ENCODE results near the gene UBD. TPM values are rescaled to one million over a fixed set of nuclear protein-coding genes. Genes with fewer than 3 reads are reported as not detected.

The UBD gene
- total and polyA plus RNA-seq, 9 of the 15 experiments (the other 6 are each of a cell fraction or from before 2014, with no cell fraction given): not detected

GRCh38 chr6:29554764-29555163 lies 4.8 kb downstream of the UBD start:
- in situ Hi-C loops (cut with MboI): no loop called here
- CTCF ChIA-PET (ENCODE audit: low intra/inter-chr PET ratio): interaction anchor here (0.6 kb wide), 1 partner anchor 13 kb away, joined by 5 read pairs; no protein-coding TSS in a partner anchor
- H3K79me2 ChIP-seq (ENCODE audit: control insufficient read depth, insufficient read depth, low read length): no peaks in the 10 kb centered on the region
- TF ChIP-seq CLOCK (CRISPR knock-in tag; IDR thresholded peaks at IDR 0.05; ENCODE audit: borderline replicate concordance): no peak
- no peak for TF ChIP-seq CGGBP1 (CRISPR knock-in tag; IDR thresholded peaks at IDR 0.05)
- TF ChIP-seq SIN3B (IDR thresholded peaks at IDR 0.05; ENCODE audit: low read depth): no peak
- TF ChIP-seq PREB (CRISPR knock-in tag; IDR thresholded peaks at IDR 0.05): no peak
- TF ChIP-seq MCM7 (IDR thresholded peaks at IDR 0.05): no peak
- no peak for TF ChIP-seq HMGXB4 (CRISPR knock-in tag; IDR thresholded peaks at IDR 0.05)
- TF ChIP-seq DLX4 (CRISPR knock-in tag; IDR thresholded peaks at IDR 0.05): no peak
- no peak for TF ChIP-seq PATZ1 (CRISPR knock-in tag; IDR thresholded peaks at IDR 0.05; ENCODE audit: borderline replicate concordance)
- peak; percentile 72 for TF ChIP-seq MAFG (tag; conservative IDR thresholded peaks at IDR 0.05)
- no peak for TF ChIP-seq POLR2A (conservative IDR thresholded peaks at IDR 0.05)
- no peak for TF ChIP-seq ZNF184 (CRISPR knock-in tag; IDR thresholded peaks at IDR 0.05)
- TF ChIP-seq CHD2 (IDR thresholded peaks at IDR 0.05; ENCODE audit: low read depth, low read length): no peak
- TF ChIP-seq SAP30 (IDR thresholded peaks at IDR 0.05; ENCODE audit: borderline replicate concordance, insufficient read depth, low read depth, low read length, poor library complexity, severe bottlenecking): no peak
- TF ChIP-seq ZNF274 (IDR thresholded peaks at IDR 0.05; ENCODE audit: borderline replicate concordance, low read depth, low read length): no peak
- no peak for TF ChIP-seq ELF4 (CRISPR knock-in tag; IDR thresholded peaks at IDR 0.05)

More at GRCh38 chr6:29554764-29555163, 4.8 kb downstream of the UBD start:
- 0% methylated on average over 5 of the region's 5 CpGs for WGBS (ENCODE audit: insufficient coverage, low coverage, missing lambda C conversion rate)
- H2AFZ ChIP-seq (ENCODE audit: low read depth, low read length): no peak overlapping the region
- no peaks in the 10 kb centered on the region for H3K9me1 ChIP-seq (ENCODE audit: control insufficient read depth, insufficient read depth, low read length)
- H4K20me1 ChIP-seq (replicated peaks; ENCODE audit: control insufficient read depth, insufficient read depth, low read length): no peaks in the 10 kb centered on the region
- no peak overlapping the region for H3K9ac ChIP-seq (ENCODE audit: insufficient read depth in 1 of 2, low read depth in 2 of 2, low read length in 2 of 2)
- DNase-seq (ENCODE audit: extremely low read depth in 1 of 4, low spot score in 3 of 4) (no peak), ATAC-seq (no peak), FAIRE-seq (no peak)
- H3K4me2 ChIP-seq (ENCODE audit: insufficient read depth, low read length): no peak overlapping the region
- H3K4me3 ChIP-seq: no peak overlapping the region
- H3K27ac ChIP-seq (ENCODE audit: extremely low read depth, low read depth, low read length): no peak overlapping the region
- intact Hi-C loops (cut with micrococcal nuclease): no loop called here
- no TSS peak for BruUV-seq (replicated peaks)
- no peaks in the 10 kb centered on the region for H3K36me3 ChIP-seq (ENCODE audit: control insufficient read depth, insufficient read depth, low read length)
- peaks cover 11 to 41% of the 10 kb centered on the region in 2 experiments; a peak in 4 of 5 replicates for H3K27me3 ChIP-seq (ENCODE audit: control insufficient read depth in 2 of 2, insufficient read depth in 2 of 2, low read length in 2 of 2)
- H3K9me3 ChIP-seq (replicated peaks; ENCODE audit: control insufficient read depth, insufficient read depth, low read depth, low read length): no peaks in the 10 kb centered on the region
- H3K4me1 ChIP-seq (replicated peaks in 1 of 2; ENCODE audit: control insufficient read depth in 2 of 2, insufficient read depth in 2 of 2, low read length in 2 of 2): peaks cover 0 to 8% of the 10 kb centered on the region in 2 experiments; a peak in 2 of 5 replicates
- POLR2A ChIA-PET: no interaction called here
